Lung (tissue), 12 donors: ENCODE results near the gene ZFP36L1. TPM values are rescaled to one million over a fixed set of nuclear protein-coding genes. Genes with fewer than 3 reads are reported as not detected.

Experiments used
- ATAC-seq: fragments of 200-7000 bp; cut with Tn5 transposase; one replicate; pipeline ENCODE4 v1.9.1; 2020; ENCODE audit warnings: moderate number of reproducible peaks; ENCODE audit not compliant: insufficient read depth, low FRiP score
- DNase-seq, 3 donors: peaks; one replicate each; pipeline ENCODE4 v3.0.0-alpha.2; 2013 to 2017
- H3K27ac ChIP-seq, 2 donors: one replicate each; pipeline ENCODE4 v1.5.1; 2013; ENCODE audit warnings: mild to moderate bottlenecking in 2 of 2, moderate library complexity in 2 of 2, control low read depth in 1 of 2, inconsistent platforms in 1 of 2, low read depth in 1 of 2, low read length in 1 of 2
- H3K27me3 ChIP-seq, 3 donors: one replicate each; pipeline ENCODE4 v1.5.1; 2013; ENCODE audit warnings: low read length in 2 of 3; ENCODE audit not compliant: control insufficient read depth in 3 of 3, insufficient read depth in 3 of 3
- H3K36me3 ChIP-seq, 4 donors: one replicate each; pipeline ENCODE4 v1.5.1; 2013; ENCODE audit warnings: low read length in 4 of 4, mild to moderate bottlenecking in 1 of 4, moderate library complexity in 1 of 4; ENCODE audit not compliant: control insufficient read depth in 4 of 4, insufficient read depth in 4 of 4
- H3K4me1 ChIP-seq, 5 donors: one replicate each; pipeline ENCODE4 v1.5.1; 2013; ENCODE audit warnings: low read length in 5 of 5, mild to moderate bottlenecking in 2 of 5, moderate library complexity in 1 of 5; ENCODE audit not compliant: control insufficient read depth in 5 of 5, insufficient read depth in 5 of 5
- H3K4me3 ChIP-seq: one replicate; pipeline ENCODE4 v1.5.1; 2013; ENCODE audit warnings: mild to moderate bottlenecking, control low read depth, moderate library complexity
- H3K9ac ChIP-seq, 2 donors: one replicate each; pipeline ENCODE4 v1.5.1; 2013; ENCODE audit warnings: low read length in 2 of 2, control low read depth in 1 of 2; ENCODE audit not compliant: insufficient read depth in 1 of 2
- H3K9me3 ChIP-seq, 4 donors: one replicate each; pipeline ENCODE4 v1.5.1; 2013; ENCODE audit warnings: low read length in 3 of 4, mild to moderate bottlenecking in 1 of 4, moderate library complexity in 1 of 4; ENCODE audit not compliant: control insufficient read depth in 4 of 4, insufficient read depth in 3 of 4
- WGBS, 2 donors: extraction: QIAGEN DNeasy Blood & Tissue Kit; methylation state at CpG; one replicate each; pipeline ENCODE4 v1.1.7; 2013; 5-methylcytosine and 5-hydroxymethylcytosine counted together
- polyA plus RNA-seq, 2 donors: library from polyadenylated mRNA; stranded (reverse); fragments of 200-250 nt; gene quantifications; one replicate each; pipeline ENCODE4 v1.2.1, GENCODE V29; 2013
- total RNA-seq, 2 donors: library from RNA; depleted of rRNA in 1 of 2; stranded (reverse); fragments of >200 nt in 1 of 2; gene quantifications; one replicate each; pipeline ENCODE4 v1.2.1, GENCODE V29; 2014 to 2021
- TF ChIP-seq, protein P1 (sequence below): IDR thresholded peaks from 2 replicates; pipeline ENCODE4 v1.5.1; 2012; ENCODE audit warnings: mild to moderate bottlenecking; ENCODE audit errors: control extremely low read depth, extremely low read depth
- donor health status: control.
- donor health status: control.
- donor health status: Bipolar disorder and iron deficiency.
- donor health status: healthy.
- donor health status: DM: yes; HTN: yes; CAD: no.

Gene ZFP36L1
- total and polyA plus RNA-seq, 4 donors: 63.7 to 364 (median 267) TPM

DNA sequence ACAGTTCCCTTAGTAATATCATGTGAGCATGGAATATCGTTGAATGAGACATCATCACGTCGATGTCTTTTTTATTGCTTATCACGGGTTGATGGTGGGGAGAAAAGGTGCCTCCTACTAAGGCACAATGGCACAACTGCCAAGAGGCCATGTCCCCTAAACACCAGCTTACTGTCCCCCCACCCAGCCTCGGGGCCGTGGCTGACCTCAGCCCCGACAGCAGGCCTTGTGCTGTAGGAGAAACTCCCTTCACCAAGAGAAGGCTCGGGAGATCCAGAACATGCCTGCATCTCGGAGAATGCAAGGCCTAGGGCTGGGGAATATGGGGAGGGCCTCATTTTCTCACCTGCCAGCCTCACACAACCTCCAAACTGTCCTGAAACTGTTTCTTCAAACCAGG, 22.8 kb downstream of the ZFP36L1 start:
- DNase-seq: no peak
- TF ChIP-seq, protein P1, sequence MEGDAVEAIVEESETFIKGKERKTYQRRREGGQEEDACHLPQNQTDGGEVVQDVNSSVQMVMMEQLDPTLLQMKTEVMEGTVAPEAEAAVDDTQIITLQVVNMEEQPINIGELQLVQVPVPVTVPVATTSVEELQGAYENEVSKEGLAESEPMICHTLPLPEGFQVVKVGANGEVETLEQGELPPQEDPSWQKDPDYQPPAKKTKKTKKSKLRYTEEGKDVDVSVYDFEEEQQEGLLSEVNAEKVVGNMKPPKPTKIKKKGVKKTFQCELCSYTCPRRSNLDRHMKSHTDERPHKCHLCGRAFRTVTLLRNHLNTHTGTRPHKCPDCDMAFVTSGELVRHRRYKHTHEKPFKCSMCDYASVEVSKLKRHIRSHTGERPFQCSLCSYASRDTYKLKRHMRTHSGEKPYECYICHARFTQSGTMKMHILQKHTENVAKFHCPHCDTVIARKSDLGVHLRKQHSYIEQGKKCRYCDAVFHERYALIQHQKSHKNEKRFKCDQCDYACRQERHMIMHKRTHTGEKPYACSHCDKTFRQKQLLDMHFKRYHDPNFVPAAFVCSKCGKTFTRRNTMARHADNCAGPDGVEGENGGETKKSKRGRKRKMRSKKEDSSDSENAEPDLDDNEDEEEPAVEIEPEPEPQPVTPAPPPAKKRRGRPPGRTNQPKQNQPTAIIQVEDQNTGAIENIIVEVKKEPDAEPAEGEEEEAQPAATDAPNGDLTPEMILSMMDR: no peak
- H3K27me3 ChIP-seq: no peaks in the 10 kb centered on the region
- no peaks in the 10 kb centered on the region for H3K36me3 ChIP-seq
- peaks cover 0 to 3% (median under 1%) of the 10 kb centered on the region in 4 donors for H3K9me3 ChIP-seq
- 95 to 96% methylated on average over 9 of the region's 9 CpGs for WGBS, 2 donors
- H3K4me1 ChIP-seq: peaks cover 0 to 13% (median 3%) of the 10 kb centered on the region in 5 donors
- H3K27ac ChIP-seq: no peak overlapping the region
- H3K4me3 ChIP-seq: no peak overlapping the region
- no peak for ATAC-seq
- no peak overlapping the region for H3K9ac ChIP-seq

DNA sequence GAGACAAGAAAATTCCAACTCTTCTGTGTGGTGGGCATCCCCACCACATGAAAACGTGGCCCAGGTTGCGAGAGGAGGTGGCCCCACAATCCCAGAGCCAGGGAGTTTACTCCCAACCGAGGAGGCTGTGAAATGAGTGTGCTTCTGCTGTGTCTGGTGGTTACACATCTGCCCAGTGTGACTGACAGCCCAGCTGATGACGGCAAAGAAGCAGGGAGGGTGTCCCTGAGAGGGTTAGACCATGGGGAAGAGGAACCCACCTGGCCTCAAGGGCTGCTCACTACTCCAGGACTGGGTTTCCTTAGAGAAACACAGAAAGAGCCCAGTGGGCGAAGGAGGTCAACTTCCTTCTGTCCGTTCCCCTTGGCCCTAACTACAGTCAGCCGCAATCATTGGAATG, 24.6 kb downstream of the ZFP36L1 start:
- ATAC-seq: no peak
- Histone ChIP-seq H3K27ac (no peak overlapping the region), H3K9ac (no peak overlapping the region), H3K9me3 (no peaks in the 10 kb centered on the region), H3K4me3 (no peak overlapping the region), H3K27me3 (no peaks in the 10 kb centered on the region), H3K36me3 (no peaks in the 10 kb centered on the region), H3K4me1 (peaks cover 0 to 18% (median 3%) of the 10 kb centered on the region in 5 donors)
- DNase-seq: no peak
- TF ChIP-seq, protein P1: no peak
- 88 to 89% methylated on average over 7 of the region's 7 CpGs for WGBS, 2 donors

DNA sequence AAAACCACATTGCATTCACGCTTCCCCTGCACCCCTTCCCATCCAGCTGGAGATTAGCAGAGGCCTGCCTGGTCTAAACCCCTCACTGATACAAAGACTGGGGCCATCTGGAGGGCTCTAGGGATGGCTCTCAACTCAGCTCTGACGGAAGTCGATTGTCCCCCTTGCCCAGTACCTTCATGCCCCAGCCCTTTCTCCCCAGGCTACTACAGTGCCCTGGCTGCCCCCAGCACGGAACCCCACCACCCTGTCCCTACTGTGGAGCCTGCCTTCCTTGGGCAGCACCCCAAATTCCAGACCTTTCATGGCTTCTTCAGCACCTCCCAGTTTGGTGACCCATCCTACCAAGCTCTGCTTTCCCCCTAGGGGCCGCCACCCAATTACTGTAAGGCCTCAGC, 25.6 kb downstream of the ZFP36L1 start:
- 96 to 99% methylated on average over 5 of the region's 5 CpGs for WGBS, 2 donors

More for the DNA sequence above, 25.6 kb downstream of the ZFP36L1 start:
- H3K27ac ChIP-seq: no peak overlapping the region
- H3K27me3 ChIP-seq: no peaks in the 10 kb centered on the region
- H3K4me1 ChIP-seq: peaks cover 6 to 29% (median 10%) of the 10 kb centered on the region in 5 donors
- DNase-seq (no peak), ATAC-seq (no peak)
- no peak overlapping the region for H3K9ac ChIP-seq
- TF ChIP-seq, protein P1: no peak
- H3K9me3 ChIP-seq: no peaks in the 10 kb centered on the region
- H3K36me3 ChIP-seq: no peaks in the 10 kb centered on the region
- H3K4me3 ChIP-seq: no peak overlapping the region
